Sciatic nerve (tissue), 2 donors: ENCODE measurements around the gene NATD1. TPM values are rescaled to one million over a fixed set of nuclear protein-coding genes. Genes with fewer than 3 reads are reported as not detected.

Experiments
- ATAC-seq: fragments of 200-7000 bp; cut with Tn5 transposase; one replicate; pipeline ENCODE4 v1.9.1; 2020; ENCODE audit warnings: mild to moderate bottlenecking, moderate library complexity
- DNase-seq: peaks from one replicate; pipeline ENCODE4 v3.0.0-alpha.2; 2020; ENCODE audit warnings: low spot score
- intact Hi-C: fragments of 100-400 bp; cut with DNase I; formaldehyde crosslinking; loops from one replicate; pipeline ENCODE4 v1.14.2; 2022
- total RNA-seq: library from RNA; stranded (reverse); fragmentation: NEBNext Ultra II Directional; extraction: Animal tissue kit (Norgen Biotek cat#: 25700); gene quantifications from one replicate; pipeline ENCODE4 v1.2.1, GENCODE V29; 2021
- donor health status: DM: no; HTN: no; CAD: no.
- donor health status: DM: no; HTN: no; CAD: no.

The NATD1 gene
- total RNA-seq, 1 donor from 2014 or later: 9.3 TPM

- ATAC-seq (peak; percentile 7), DNase-seq (no peak)
- intact Hi-C loops: no loop called here
These were observed 1.7 kb downstream of the NATD1 start for GRCh38 chr17:21251337-21252010.

- no peak for ATAC-seq
- intact Hi-C loops: no loop called here
- no peak for DNase-seq
These were observed 2.4 kb downstream of the NATD1 start for GRCh38 chr17:21250854-21251253.

GRCh38 chr17:21249920-21250703 is 3.1 kb downstream of the NATD1 start:
- intact Hi-C loops: no loop called here
- no peak for ATAC-seq
- no peak for DNase-seq

GRCh38 chr17:21249086-21249795 is 4.0 kb downstream of the NATD1 start:
- ATAC-seq: no peak
- DNase-seq: no peak
- intact Hi-C loops: no loop called here

GRCh38 chr17:21248500-21248899 is 4.7 kb downstream of the NATD1 start:
- DNase-seq (no peak), ATAC-seq (no peak)
- intact Hi-C loops: no loop called here

GRCh38 chr17:21247552-21248258 is 5.5 kb downstream of the NATD1 start:
- intact Hi-C loops: no loop called here
- DNase-seq (no peak), ATAC-seq (no peak)

GRCh38 chr17:21246698-21247097 is 6.5 kb downstream of the NATD1 start:
- DNase-seq: no peak
- intact Hi-C loops: no loop called here
- no peak for ATAC-seq

GRCh38 chr17:21245639-21246084 is 7.5 kb downstream of the NATD1 start:
- ATAC-seq: no peak
- intact Hi-C loops: no loop called here

GRCh38 chr17:21243516-21244303 is 9.5 kb downstream of the NATD1 start:
- intact Hi-C loops: no loop called here
- no peak for DNase-seq
- ATAC-seq: no peak

More at GRCh38 chr17:21245639-21246084, 7.5 kb downstream of the NATD1 start:
- DNase-seq: no peak

- DNase-seq (no peak), ATAC-seq (no peak)
- intact Hi-C loops: no loop called here
These were observed 10.3 kb downstream of the NATD1 start for GRCh38 chr17:21242780-21243515.

- DNase-seq (no peak), ATAC-seq (peak; percentile 9)
- intact Hi-C loops: no loop called here
These were observed 11.0 kb downstream of the NATD1 start for GRCh38 chr17:21242026-21242697.

GRCh38 chr17:21241564-21241963 is 11.6 kb downstream of the NATD1 start:
- no peak for DNase-seq
- intact Hi-C loops: no loop called here
- no peak for ATAC-seq

- no peak for DNase-seq
- intact Hi-C loops: no loop called here
These were observed 12.7 kb downstream of the NATD1 start for GRCh38 chr17:21240369-21241055.

GRCh38 chr17:21239680-21240368 is 13.4 kb downstream of the NATD1 start:
- intact Hi-C loops: no loop called here
- peak; percentile 51 for ATAC-seq

More at GRCh38 chr17:21240369-21241055, 12.7 kb downstream of the NATD1 start:
- ATAC-seq: no peak

GRCh38 chr17:21235921-21236320 is 17.3 kb downstream of the NATD1 start:
- ATAC-seq (no peak), DNase-seq (no peak)
- intact Hi-C loops: no loop called here

More at GRCh38 chr17:21239680-21240368, 13.4 kb downstream of the NATD1 start:
- no peak for DNase-seq
